ENCODE data around the gene CADM2. TPM values are rescaled to one million over a fixed set of nuclear protein-coding genes. Genes with fewer than 3 reads are reported as not detected.

Gene CADM2
- total and polyA plus RNA-seq, 2 donors (not counting 3 experiments of a cell fraction or from before 2014, with no cell fraction given): not detected

- FAIRE-seq (no peak), DNase-seq (ENCODE audit: low read depth, low spot score) (no peak)
- no peaks in the 10 kb centered on the region for H3K9me1 ChIP-seq (replicated peaks; ENCODE audit: control insufficient read depth, extremely low read depth, insufficient read depth, low read length)
- no peaks in the 10 kb centered on the region for H3K79me2 ChIP-seq (ENCODE audit: control insufficient read depth, insufficient read depth, low read length)
- H3K9me3 ChIP-seq (replicated peaks; ENCODE audit: control insufficient read depth, insufficient read depth, low read length): no peaks in the 10 kb centered on the region
- H2AFZ ChIP-seq (ENCODE audit: low read depth, low read length): no peak overlapping the region
- no peaks in the 10 kb centered on the region for H3K4me1 ChIP-seq (ENCODE audit: control insufficient read depth, extremely low read depth, insufficient read depth, low read length)
- dilution Hi-C loops (cut with MboI; ENCODE audit: extremely low pct_ligation_motif_present, low sequenced_read_pairs): no loop called here
- TF ChIP-seq EZH2 (IDR thresholded peaks at IDR 0.05; ENCODE audit: borderline replicate concordance, low read depth, low read length, severe bottlenecking) (no peak), CTCF (IDR thresholded peaks at IDR 0.05; ENCODE audit: extremely low read depth in 1 of 2, insufficient read depth in 1 of 2, low read depth in 1 of 2, low read length in 2 of 2) (no peak), GATA2 (IDR thresholded peaks at IDR 0.05; ENCODE audit: insufficient read depth, insufficient read length, low read depth, low read length) (no peak), POLR2A (IDR thresholded peaks at IDR 0.05; ENCODE audit: low read depth, low read length) (no peak)
- H3K4me3 ChIP-seq (replicated peaks in 1 of 3; ENCODE audit: insufficient read depth in 1 of 3, low read depth in 1 of 3, low read length in 3 of 3): no peak overlapping the region
- H3K27ac ChIP-seq (ENCODE audit: insufficient read depth, low read depth, low read length): no peak overlapping the region
- H4K20me1 ChIP-seq (replicated peaks; ENCODE audit: control insufficient read depth, extremely low read depth, insufficient read depth, low read length): no peaks in the 10 kb centered on the region
- no peak overlapping the region for H3K4me2 ChIP-seq (ENCODE audit: insufficient read depth, low read length)
- CTCF ChIA-PET: no interaction called here
- intact Hi-C loops (cut with micrococcal nuclease): no loop called here
- BruUV-seq (replicated peaks): no TSS peak
- no peaks in the 10 kb centered on the region for H3K27me3 ChIP-seq (ENCODE audit: control insufficient read depth in 2 of 2, insufficient read depth in 2 of 2, low read length in 2 of 2)
- H3K36me3 ChIP-seq (ENCODE audit: control insufficient read depth in 2 of 2, extremely low read depth in 1 of 2, insufficient read depth in 2 of 2, low read length in 2 of 2): no peaks in the 10 kb centered on the region
- no peak overlapping the region for H3K9ac ChIP-seq (replicated peaks; ENCODE audit: extremely low read depth, insufficient read depth, low read length)
- POLR2A ChIA-PET: no interaction called here
These were observed 904.2 kb downstream of the CADM2 start for GRCh38 chr3:85862893-85863455.

GRCh38 chr3:85864896-85865295 lies 906.1 kb downstream of the CADM2 start:
- DNase-seq (ENCODE audit: low read depth, low spot score): no peak
- no peak overlapping the region for H3K27ac ChIP-seq (ENCODE audit: insufficient read depth, low read depth, low read length)
- POLR2A ChIA-PET: no interaction called here

More at GRCh38 chr3:85864896-85865295, 906.1 kb downstream of the CADM2 start:
- dilution Hi-C loops (cut with MboI; ENCODE audit: extremely low pct_ligation_motif_present, low sequenced_read_pairs): no loop called here
- FAIRE-seq: no peak
- H4K20me1 ChIP-seq (replicated peaks; ENCODE audit: control insufficient read depth, extremely low read depth, insufficient read depth, low read length): no peaks in the 10 kb centered on the region
- no peak overlapping the region for H3K4me3 ChIP-seq (replicated peaks in 1 of 3; ENCODE audit: insufficient read depth in 1 of 3, low read depth in 1 of 3, low read length in 3 of 3)
- intact Hi-C loops (cut with micrococcal nuclease): no loop called here
- H2AFZ ChIP-seq (ENCODE audit: low read depth, low read length): no peak overlapping the region
- no peaks in the 10 kb centered on the region for H3K4me1 ChIP-seq (ENCODE audit: control insufficient read depth, extremely low read depth, insufficient read depth, low read length)
- H3K4me2 ChIP-seq (ENCODE audit: insufficient read depth, low read length): no peak overlapping the region
- no peaks in the 10 kb centered on the region for H3K27me3 ChIP-seq (ENCODE audit: control insufficient read depth in 2 of 2, insufficient read depth in 2 of 2, low read length in 2 of 2)
- H3K9ac ChIP-seq (replicated peaks; ENCODE audit: extremely low read depth, insufficient read depth, low read length): no peak overlapping the region
- no peak for TF ChIP-seq MAX (IDR thresholded peaks at IDR 0.05; ENCODE audit: insufficient read depth, insufficient read length)
- TF ChIP-seq GATA2 (IDR thresholded peaks at IDR 0.05; ENCODE audit: insufficient read depth, insufficient read length, low read depth, low read length): no peak
- TF ChIP-seq EZH2 (IDR thresholded peaks at IDR 0.05; ENCODE audit: borderline replicate concordance, low read depth, low read length, severe bottlenecking): no peak
- TF ChIP-seq MYC (IDR thresholded peaks at IDR 0.05; ENCODE audit: low read depth, low read length): no peak
- no peak for TF ChIP-seq JUN (IDR thresholded peaks at IDR 0.05; ENCODE audit: borderline replicate concordance, insufficient read depth, insufficient read length, low read depth)
- TF ChIP-seq POLR2A (IDR thresholded peaks at IDR 0.05; ENCODE audit: low read depth, low read length): no peak
- no peak for TF ChIP-seq POLR2AphosphoS5 (IDR thresholded peaks at IDR 0.05; ENCODE audit: insufficient read depth, low read depth, low read length)
- no peak for TF ChIP-seq CTCF (IDR thresholded peaks at IDR 0.05; ENCODE audit: extremely low read depth in 1 of 2, insufficient read depth in 1 of 2, low read depth in 1 of 2, low read length in 2 of 2)
- no peak for TF ChIP-seq FOS (IDR thresholded peaks at IDR 0.05; ENCODE audit: borderline replicate concordance, insufficient read depth, low read length)
- no peaks in the 10 kb centered on the region for H3K79me2 ChIP-seq (ENCODE audit: control insufficient read depth, insufficient read depth, low read length)
- no TSS peak for BruUV-seq (replicated peaks)
- no peaks in the 10 kb centered on the region for H3K36me3 ChIP-seq (ENCODE audit: control insufficient read depth in 2 of 2, extremely low read depth in 1 of 2, insufficient read depth in 2 of 2, low read length in 2 of 2)
- CTCF ChIA-PET: no interaction called here
- H3K9me3 ChIP-seq (replicated peaks; ENCODE audit: control insufficient read depth, insufficient read depth, low read length): no peaks in the 10 kb centered on the region
- H3K9me1 ChIP-seq (replicated peaks; ENCODE audit: control insufficient read depth, extremely low read depth, insufficient read depth, low read length): no peaks in the 10 kb centered on the region
